Stimulated activated CD4-positive, alpha-beta T cell treated with anti-CD3 and anti-CD28 coated beads, Interleukin-1b, Interleukin-23, amount 100 ng/mL, for 1 hour (primary cell): ENCODE results near the gene CAPN9.
"Not testable (repeated sequence)": the region's sequence is repeated elsewhere in the genome, so short reads cannot be mapped to it uniquely, and the experiment has no call there.

Experiments used
- DNase-seq, 2 donors: peaks; one replicate each; pipeline ENCODE4 v3.0.0-alpha.2; 2020; ENCODE audit warnings: low read depth in 2 of 2

CAPN9 gene

GRCh38 chr1:230710543-230710904 lies 36.7 kb upstream of the CAPN9 start:
- DNase-seq = no peak

GRCh38 chr1:230711245-230711644 lies 35.9 kb upstream of the CAPN9 start:
- DNase-seq = no peak

- DNase-seq = no peak
These were observed 34.7 kb upstream of the CAPN9 start for GRCh38 chr1:230712470-230712942.

GRCh38 chr1:230713138-230713537 lies 34.0 kb upstream of the CAPN9 start:
- no peak for DNase-seq

GRCh38 chr1:230713547-230713914 lies 33.7 kb upstream of the CAPN9 start:
- no peak for DNase-seq

GRCh38 chr1:230713915-230714764 lies 33.0 kb upstream of the CAPN9 start, which contains the start of gene AGT:
TSS of gene AGT (minus strand) at chr1:230714122. CDS start at chr1:230710823, 3,299 bp downstream.
- DNase-seq = no peak

- no peak for DNase-seq
These were observed 31.7 kb upstream of the CAPN9 start for GRCh38 chr1:230715510-230715909.

- DNase-seq = not testable (repeated sequence)
These were observed 30.7 kb upstream of the CAPN9 start for GRCh38 chr1:230716453-230716852.

- DNase-seq = no peak
These were observed 29.9 kb upstream of the CAPN9 start for GRCh38 chr1:230717251-230717650.

GRCh38 chr1:230721849-230722522 lies 25.2 kb upstream of the CAPN9 start:
- DNase-seq = not testable (repeated sequence)

- DNase-seq = no peak
These were observed 21.8 kb upstream of the CAPN9 start for GRCh38 chr1:230725256-230726012.

- no peak for DNase-seq
These were observed 18.3 kb upstream of the CAPN9 start for GRCh38 chr1:230728710-230729392.

- no peak for DNase-seq
These were observed 16.2 kb upstream of the CAPN9 start for GRCh38 chr1:230730977-230731376.

- no peak for DNase-seq
These were observed 11.7 kb upstream of the CAPN9 start for GRCh38 chr1:230735447-230735846.

GRCh38 chr1:230737622-230738262 lies 9.4 kb upstream of the CAPN9 start:
- DNase-seq = no peak

GRCh38 chr1:230739564-230740290 lies 7.5 kb upstream of the CAPN9 start:
- no peak for DNase-seq

- DNase-seq = no peak
These were observed 3.3 kb upstream of the CAPN9 start for GRCh38 chr1:230743899-230744298.

- DNase-seq = no peak
These were observed 2.8 kb upstream of the CAPN9 start for GRCh38 chr1:230744382-230744781.

GRCh38 chr1:230745071-230745470 lies 2.1 kb upstream of the CAPN9 start:
- DNase-seq = no peak

GRCh38 chr1:230746617-230747016 lies 571 bp upstream of the CAPN9 start:
- no peak for DNase-seq
